ENCODE results near the gene GAPVD1.

- TF ChIP-seq HDGF (IDR thresholded peaks at IDR 0.05; ENCODE audit: borderline replicate concordance): no peak
- TF ChIP-seq SP1 (IDR thresholded peaks at IDR 0.05): no peak
- TF ChIP-seq LEF1 (IDR thresholded peaks at IDR 0.05; ENCODE audit: borderline replicate concordance): no peak
- no peak for TF ChIP-seq FOXK2 (IDR thresholded peaks at IDR 0.05)
- no peak for TF ChIP-seq L3MBTL2 (conservative IDR thresholded peaks at IDR 0.05)
- TF ChIP-seq TARDBP (IDR thresholded peaks at IDR 0.05): no peak
- TF ChIP-seq FOXA1 (IDR thresholded peaks at IDR 0.05): no peak
- TF ChIP-seq CTBP1 (IDR thresholded peaks at IDR 0.05; ENCODE audit: borderline replicate concordance): no peak
These were observed 2.6 kb upstream of the GAPVD1 start for GRCh38 chr9:125258832-125259534.

Measured in HEK293T (cell line).